Ishikawa (cell line): ENCODE results near the gene ATP2B1.

Experiments
- CEBPB ChIP-seq: IDR thresholded peaks from 2 replicates; pipeline ENCODE4 v1.6.1; 2012
- CREB1 ChIP-seq: IDR thresholded peaks from 2 replicates; pipeline ENCODE4 v1.6.1; 2012; ENCODE audit warnings: low read depth
- EGR1 ChIP-seq: IDR thresholded peaks from 2 replicates; pipeline ENCODE4 v1.6.1; 2012
- EP300 ChIP-seq: IDR thresholded peaks from 2 replicates; pipeline ENCODE4 v1.6.1; 2012; ENCODE audit warnings: borderline replicate concordance
- FOXM1 ChIP-seq: IDR thresholded peaks from 2 replicates; pipeline ENCODE4 v1.6.1; 2012; ENCODE audit warnings: low read depth, borderline replicate concordance
- NFIC ChIP-seq: IDR thresholded peaks from 2 replicates; pipeline ENCODE4 v1.6.1; 2012
- RAD21 ChIP-seq: IDR thresholded peaks from 2 replicates; pipeline ENCODE4 v1.6.1; 2012; ENCODE audit warnings: low read depth
- TAF1 ChIP-seq: IDR thresholded peaks from 2 replicates; pipeline ENCODE4 v1.6.1; 2012; ENCODE audit warnings: low read depth, mild to moderate bottlenecking
- TCF12 ChIP-seq: IDR thresholded peaks from 2 replicates; pipeline ENCODE4 v1.6.1; 2012; ENCODE audit warnings: low read depth
- YY1 ChIP-seq: IDR thresholded peaks from 2 replicates; pipeline ENCODE4 v1.6.1; 2012; ENCODE audit warnings: low read depth
- TF ChIP-seq, protein P1 (sequence below): IDR thresholded peaks from 2 replicates; pipeline ENCODE4 v1.6.1; 2012
- TF ChIP-seq, protein P2 (sequence below): IDR thresholded peaks from 2 replicates; pipeline ENCODE4 v1.6.1; 2012
- TF ChIP-seq, protein P3 (sequence below): IDR thresholded peaks from 2 replicates; pipeline ENCODE4 v1.6.1; 2012; ENCODE audit warnings: low read depth, mild to moderate bottlenecking

DNA sequence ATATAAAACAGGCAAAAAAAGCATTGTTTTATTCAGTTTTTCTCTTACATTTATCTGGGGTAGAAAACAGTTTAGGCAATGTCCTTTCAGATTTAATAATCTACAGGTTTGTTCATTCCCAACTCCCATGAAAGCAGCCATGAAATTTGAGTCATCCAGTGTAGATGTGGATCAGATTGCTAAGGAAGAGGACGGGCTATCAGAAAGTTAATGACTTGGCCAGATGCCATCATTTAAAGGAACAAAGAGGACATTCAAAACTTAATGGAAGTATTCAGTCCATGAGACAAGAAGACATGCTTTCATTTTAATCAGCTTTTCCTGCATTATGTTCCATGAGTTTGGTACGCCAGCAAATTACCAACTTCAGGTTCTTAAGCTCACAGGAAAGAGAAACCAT lies 151.7 kb downstream of the ATP2B1 start:
- no peak for TF ChIP-seq YY1
- TF ChIP-seq TAF1, result no peak
- no peak for TF ChIP-seq TCF12
- no peak for TF ChIP-seq FOXM1
- TF ChIP-seq CREB1, result no peak
- TF ChIP-seq RAD21, result no peak
- TF ChIP-seq NFIC, result peak; percentile 55; the same call in 1 of the 2 replicates
- no peak for TF ChIP-seq EGR1
- no peak for TF ChIP-seq CEBPB
- TF ChIP-seq EP300, result no peak
- TF ChIP-seq, protein P1, sequence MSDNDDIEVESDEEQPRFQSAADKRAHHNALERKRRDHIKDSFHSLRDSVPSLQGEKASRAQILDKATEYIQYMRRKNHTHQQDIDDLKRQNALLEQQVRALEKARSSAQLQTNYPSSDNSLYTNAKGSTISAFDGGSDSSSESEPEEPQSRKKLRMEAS, result no peak
- TF ChIP-seq, protein P2, sequence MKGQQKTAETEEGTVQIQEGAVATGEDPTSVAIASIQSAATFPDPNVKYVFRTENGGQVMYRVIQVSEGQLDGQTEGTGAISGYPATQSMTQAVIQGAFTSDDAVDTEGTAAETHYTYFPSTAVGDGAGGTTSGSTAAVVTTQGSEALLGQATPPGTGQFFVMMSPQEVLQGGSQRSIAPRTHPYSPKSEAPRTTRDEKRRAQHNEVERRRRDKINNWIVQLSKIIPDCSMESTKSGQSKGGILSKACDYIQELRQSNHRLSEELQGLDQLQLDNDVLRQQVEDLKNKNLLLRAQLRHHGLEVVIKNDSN, result no peak
- TF ChIP-seq, protein P3, sequence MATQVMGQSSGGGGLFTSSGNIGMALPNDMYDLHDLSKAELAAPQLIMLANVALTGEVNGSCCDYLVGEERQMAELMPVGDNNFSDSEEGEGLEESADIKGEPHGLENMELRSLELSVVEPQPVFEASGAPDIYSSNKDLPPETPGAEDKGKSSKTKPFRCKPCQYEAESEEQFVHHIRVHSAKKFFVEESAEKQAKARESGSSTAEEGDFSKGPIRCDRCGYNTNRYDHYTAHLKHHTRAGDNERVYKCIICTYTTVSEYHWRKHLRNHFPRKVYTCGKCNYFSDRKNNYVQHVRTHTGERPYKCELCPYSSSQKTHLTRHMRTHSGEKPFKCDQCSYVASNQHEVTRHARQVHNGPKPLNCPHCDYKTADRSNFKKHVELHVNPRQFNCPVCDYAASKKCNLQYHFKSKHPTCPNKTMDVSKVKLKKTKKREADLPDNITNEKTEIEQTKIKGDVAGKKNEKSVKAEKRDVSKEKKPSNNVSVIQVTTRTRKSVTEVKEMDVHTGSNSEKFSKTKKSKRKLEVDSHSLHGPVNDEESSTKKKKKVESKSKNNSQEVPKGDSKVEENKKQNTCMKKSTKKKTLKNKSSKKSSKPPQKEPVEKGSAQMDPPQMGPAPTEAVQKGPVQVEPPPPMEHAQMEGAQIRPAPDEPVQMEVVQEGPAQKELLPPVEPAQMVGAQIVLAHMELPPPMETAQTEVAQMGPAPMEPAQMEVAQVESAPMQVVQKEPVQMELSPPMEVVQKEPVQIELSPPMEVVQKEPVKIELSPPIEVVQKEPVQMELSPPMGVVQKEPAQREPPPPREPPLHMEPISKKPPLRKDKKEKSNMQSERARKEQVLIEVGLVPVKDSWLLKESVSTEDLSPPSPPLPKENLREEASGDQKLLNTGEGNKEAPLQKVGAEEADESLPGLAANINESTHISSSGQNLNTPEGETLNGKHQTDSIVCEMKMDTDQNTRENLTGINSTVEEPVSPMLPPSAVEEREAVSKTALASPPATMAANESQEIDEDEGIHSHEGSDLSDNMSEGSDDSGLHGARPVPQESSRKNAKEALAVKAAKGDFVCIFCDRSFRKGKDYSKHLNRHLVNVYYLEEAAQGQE, result no peak
